ENCODE measurements around the gene ARFIP1.

DNA sequence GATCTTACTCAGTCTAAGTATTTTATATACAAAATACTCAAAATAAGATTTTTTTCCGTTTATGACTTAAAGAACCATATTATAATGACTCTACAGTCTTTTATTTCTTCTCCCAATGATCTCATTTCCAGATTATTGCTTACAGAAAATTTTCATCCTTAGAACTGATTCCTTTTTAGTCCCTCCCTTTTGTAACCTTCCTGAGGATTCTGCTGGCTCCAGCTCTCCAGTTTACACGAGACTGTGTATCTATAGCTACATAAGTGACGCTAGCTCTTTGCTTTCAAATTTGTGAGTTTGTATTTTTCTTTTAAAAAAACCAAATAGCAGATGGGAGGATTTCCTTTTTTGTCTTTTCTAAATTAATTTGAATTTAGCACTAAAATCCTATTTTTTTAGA lies 180.3 kb downstream of the ARFIP1 start:
- TF ChIP-seq, protein P1, sequence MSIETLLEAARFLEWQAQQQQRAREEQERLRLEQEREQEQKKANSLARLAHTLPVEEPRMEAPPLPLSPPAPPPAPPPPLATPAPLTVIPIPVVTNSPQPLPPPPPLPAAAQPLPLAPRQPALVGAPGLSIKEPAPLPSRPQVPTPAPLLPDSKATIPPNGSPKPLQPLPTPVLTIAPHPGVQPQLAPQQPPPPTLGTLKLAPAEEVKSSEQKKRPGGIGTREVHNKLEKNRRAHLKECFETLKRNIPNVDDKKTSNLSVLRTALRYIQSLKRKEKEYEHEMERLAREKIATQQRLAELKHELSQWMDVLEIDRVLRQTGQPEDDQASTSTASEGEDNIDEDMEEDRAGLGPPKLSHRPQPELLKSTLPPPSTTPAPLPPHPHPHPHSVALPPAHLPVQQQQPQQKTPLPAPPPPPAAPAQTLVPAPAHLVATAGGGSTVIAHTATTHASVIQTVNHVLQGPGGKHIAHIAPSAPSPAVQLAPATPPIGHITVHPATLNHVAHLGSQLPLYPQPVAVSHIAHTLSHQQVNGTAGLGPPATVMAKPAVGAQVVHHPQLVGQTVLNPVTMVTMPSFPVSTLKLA (conservative IDR thresholded peaks at IDR 0.05): no peak
- TF ChIP-seq, protein P2, sequence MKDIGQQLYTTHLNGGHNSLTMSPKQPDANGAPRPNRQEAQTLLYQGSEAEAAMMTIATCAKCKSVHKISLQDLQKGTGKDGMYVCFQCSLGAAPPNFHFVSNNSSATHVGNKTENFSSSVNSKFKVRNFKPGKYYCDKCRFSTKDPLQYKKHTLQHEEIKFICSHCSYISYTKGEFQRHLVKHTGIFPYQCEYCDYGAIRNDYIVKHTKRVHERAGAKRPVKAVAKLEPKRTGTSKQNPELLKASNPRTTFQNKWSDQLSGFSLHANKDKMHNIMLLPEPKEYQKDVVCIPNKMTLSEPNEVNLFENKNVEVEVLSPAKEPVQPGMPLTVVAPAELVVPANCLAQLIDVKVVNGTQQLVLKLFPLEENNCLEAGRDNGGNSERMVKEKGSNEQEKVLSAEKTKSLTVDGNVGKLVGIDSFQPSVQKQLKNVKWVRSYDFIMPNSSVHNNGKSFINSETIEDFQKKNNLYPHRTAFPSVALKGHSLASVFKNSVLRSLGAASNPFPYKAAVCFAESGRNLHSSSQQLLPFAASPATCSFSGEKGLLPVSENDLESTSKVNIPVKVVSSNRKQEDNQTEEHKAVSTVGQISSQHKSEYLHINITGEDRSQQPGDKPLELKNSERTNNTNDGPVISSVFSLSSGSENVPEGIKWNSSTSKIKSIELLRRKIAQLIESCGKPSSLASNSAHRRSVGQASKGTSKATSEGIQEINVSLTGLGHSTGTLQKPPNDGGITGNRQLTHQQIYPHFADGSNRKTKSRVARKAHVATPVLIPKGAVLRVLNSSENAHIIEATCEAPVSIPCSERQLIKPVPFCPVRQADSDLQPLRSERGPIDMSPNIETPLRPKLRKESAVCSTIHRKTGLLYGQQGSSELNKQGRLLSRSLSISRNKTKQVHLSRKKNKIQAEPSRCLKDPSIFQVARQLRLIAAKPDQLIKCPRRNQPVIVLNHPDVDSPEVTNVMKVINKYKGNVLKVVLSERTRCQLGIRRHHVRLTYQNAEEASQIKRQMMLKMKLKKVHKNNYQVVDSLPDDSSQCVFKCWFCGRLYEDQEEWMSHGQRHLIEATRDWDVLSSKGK (CRISPR knock-in tag; IDR thresholded peaks at IDR 0.05): no peak
- no peak for TF ChIP-seq CBFB (CRISPR knock-in tag; IDR thresholded peaks at IDR 0.05)
- no peak for TF ChIP-seq POLR2AphosphoS5 (IDR thresholded peaks at IDR 0.05; ENCODE audit: control insufficient read depth, insufficient read depth, low read depth, low read length)
- no peak for TF ChIP-seq MYC (IDR thresholded peaks at IDR 0.05; ENCODE audit: low read depth, low read length)
- no peak for TF ChIP-seq MYC (CRISPR knock-in tag; IDR thresholded peaks at IDR 0.05; ENCODE audit: borderline replicate concordance, low read depth)
- TF ChIP-seq GATA2 (CRISPR knock-in tag; IDR thresholded peaks at IDR 0.05): no peak
- TF ChIP-seq MTA1 (IDR thresholded peaks at IDR 0.05; ENCODE audit: borderline replicate concordance): no peak
- no peak for TF ChIP-seq ZNF232 (CRISPR knock-in tag; IDR thresholded peaks at IDR 0.05)
- TF ChIP-seq PML (IDR thresholded peaks at IDR 0.05; ENCODE audit: low read length): no peak
- TF ChIP-seq RBM39 (optimal IDR thresholded peaks at IDR 0.05; ENCODE audit: low read depth, low read length): no peak
- no peak for TF ChIP-seq SOX6 (IDR thresholded peaks at IDR 0.05)
